Germinal center (tissue), 1 donor: Measurements from ENCODE around the gene CLIP4.
A peak's percentile ranks its signal among the peaks of the same experiment; 100 is the strongest.
"Not testable (repeated sequence)": the region's sequence is repeated elsewhere in the genome, so short reads cannot be mapped to it uniquely, and the experiment has no call there.

Experiments
- DNase-seq: peaks from one replicate; pipeline ENCODE4 v3.0.0; 2012; ENCODE audit warnings: mixed read lengths, low spot score

CLIP4 gene

DNA sequence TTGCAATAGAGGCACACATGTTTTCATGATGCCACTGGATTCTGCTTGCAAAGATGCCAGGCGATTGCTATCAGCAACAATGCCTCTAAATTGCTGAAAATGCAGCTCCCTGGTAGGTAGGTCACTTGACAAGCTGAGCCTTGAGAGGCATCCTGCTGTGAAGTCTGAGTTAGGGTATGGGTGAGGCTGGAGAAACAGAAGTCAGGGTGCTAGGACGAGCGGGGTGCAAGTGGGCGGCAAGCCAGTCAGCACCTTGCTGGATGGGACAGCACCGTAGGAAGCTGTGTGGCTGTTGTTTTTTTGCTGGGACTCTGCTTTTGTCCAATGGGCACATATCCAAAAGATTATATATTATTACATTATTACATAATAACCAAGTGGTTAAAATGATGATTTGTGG lies 10.5 kb upstream of the CLIP4 start:
- DNase-seq = no peak

DNA sequence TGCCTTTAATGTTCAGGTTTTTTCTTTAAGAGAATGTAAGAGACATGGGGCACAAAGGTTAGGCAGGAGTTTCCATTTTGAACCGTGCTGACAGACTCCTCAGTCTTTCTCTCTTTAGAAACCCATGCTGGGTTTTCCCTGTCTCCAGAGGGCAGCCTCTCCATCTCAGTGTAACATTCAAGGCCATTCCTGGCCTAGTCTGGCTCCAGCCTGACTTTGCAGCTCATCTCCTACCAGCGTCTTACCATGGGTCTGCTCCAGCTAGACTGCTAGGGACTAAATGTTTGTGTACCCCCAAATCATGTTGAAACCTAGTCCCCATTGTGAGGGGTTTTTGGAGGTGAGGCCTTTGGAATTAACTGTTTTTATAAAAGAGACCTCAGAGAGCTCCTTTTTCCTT lies 9.8 kb upstream of the CLIP4 start:
- no peak for DNase-seq

DNA sequence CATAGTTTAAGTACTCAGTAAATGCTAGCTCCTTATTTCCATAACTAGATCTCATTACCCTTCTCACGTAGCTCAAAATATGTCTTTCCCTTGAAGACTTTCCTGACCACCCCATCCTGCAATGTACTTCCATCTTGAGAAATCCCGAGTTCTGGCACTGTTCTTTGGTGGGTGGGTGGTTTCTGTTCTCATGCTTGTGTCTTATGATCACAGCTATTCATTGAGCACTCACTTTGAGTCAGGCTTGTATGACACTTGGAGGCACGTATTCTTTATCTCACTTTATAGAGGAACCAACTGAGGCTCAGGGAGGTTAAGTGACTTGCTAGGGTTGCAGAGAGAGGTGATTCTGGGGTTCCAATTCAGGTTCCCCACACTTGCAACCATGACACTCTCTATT lies 9.0 kb upstream of the CLIP4 start:
- no peak for DNase-seq

DNA sequence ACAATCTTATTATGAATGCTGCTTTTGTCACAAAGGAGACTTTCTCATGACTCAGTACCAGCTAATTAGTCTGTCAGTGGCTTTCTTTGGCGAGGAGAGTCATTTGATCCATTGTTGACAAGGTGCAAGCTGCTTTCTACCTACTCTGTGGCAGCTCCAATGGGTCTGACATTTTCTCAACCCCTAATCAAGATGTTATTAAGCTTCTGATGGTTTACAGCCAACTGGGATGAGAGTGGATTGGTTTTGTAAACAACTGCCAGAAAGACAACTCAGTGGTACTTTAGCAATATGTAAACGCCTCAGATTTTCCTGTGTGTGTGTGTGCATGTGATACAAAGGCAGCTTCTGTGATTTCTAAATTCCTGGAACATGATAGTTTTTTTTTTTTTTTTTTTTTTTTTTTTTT lies 8.2 kb upstream of the CLIP4 start:
- no peak for DNase-seq

DNA sequence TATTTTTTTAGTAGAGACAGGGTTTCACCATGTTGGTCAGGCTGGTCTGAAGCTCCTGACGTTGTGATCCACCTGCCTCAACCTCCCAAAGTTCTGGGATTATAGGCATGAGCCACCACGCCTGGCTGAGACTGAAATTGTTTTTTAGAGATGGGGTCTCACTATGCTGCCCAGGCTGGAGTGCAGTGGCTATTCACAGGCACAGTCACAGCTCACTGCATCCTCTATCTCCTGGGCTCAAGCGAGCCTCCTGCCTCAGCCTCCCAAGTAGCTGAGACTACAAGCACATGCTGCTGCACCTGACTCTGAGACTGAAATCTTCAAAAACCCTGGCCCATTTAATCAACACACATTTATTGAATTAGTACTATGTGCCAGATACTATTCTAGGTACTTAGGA lies 7.7 kb upstream of the CLIP4 start:
- DNase-seq = not testable (repeated sequence)

DNA sequence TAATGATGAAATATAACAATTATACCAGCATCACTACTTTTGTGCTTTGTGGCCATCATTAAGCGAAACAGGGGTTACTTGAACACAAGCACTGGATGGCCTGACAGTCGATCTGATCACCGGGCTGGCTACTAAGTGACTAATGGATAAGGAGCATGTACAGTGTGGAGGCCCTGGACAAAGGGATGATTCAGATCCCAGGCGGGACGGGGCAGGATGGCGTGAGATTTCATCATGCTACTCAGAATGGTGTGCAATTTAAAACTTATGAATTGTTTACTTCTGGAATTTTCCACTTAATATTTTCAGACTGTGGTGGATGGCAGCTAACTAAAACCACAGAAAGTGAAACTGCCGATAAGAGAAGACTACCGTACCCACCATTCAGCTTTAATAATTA lies 7.0 kb upstream of the CLIP4 start:
- DNase-seq = no peak

DNA sequence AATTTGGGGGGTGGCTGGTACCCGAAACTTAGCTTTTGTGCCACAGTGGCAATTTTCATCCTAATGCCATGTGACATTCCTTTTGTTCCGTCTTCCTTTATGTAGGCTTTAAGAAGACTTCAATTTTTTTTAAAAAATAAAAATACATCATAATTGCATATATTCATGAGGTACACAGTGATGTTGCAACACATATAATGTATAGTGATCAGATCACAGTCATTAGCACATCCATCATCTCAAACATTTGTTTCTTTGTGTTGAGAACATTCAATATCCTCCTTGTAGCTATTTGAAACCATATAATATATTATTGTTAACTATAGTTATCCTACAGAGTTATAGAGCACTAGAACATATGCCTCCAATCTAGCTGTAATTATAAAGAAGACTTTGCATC lies 6.0 kb upstream of the CLIP4 start:
- no peak for DNase-seq

DNA sequence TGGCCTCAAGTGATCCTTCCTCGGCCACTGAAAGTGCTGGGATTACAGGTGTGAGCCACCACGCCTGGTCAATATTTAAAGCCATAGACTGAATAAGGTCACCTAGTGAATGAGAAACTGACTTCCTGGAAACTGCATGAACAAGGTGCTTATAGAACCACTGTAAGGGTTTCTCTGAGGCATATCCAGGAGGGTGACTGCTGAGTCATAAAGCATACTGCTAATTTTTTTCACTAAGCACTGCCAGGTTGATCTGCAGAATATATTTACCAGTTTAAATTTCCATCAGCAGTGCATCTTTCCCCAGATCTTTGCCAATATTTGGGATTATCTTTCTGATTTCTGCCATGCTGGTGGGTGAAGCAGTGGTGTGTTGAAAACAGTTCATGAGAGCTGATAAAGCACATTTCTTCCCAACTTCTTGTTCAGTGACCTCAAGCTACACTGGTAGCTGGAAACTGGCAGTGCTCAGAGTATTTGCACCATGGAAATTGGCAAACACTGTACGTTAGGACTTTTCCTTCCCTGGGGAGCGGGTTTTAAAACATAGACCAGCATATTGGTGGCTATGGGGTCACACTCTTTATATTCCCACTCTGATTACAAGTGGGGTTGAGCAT lies 4.2 kb upstream of the CLIP4 start:
- DNase-seq = no peak

DNA sequence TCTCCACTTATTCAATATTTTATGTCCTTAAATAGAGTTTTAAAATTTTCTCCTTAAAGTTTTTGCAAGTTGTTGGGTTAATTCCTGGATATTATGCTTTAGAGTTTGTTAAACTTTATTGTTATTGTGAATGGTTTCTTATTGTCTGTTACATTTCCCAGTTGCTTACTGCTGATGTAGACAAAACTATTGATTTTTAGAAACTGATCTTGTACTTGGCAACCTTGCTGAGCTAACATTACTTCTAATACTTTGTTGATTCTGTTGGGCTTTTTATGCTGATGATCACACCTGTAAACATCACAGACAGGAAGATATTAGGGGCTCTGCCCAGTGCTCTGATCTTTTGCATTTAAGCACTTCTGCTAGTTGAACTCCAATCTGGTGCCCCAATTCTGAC lies 2.8 kb upstream of the CLIP4 start:
- DNase-seq = no peak

DNA sequence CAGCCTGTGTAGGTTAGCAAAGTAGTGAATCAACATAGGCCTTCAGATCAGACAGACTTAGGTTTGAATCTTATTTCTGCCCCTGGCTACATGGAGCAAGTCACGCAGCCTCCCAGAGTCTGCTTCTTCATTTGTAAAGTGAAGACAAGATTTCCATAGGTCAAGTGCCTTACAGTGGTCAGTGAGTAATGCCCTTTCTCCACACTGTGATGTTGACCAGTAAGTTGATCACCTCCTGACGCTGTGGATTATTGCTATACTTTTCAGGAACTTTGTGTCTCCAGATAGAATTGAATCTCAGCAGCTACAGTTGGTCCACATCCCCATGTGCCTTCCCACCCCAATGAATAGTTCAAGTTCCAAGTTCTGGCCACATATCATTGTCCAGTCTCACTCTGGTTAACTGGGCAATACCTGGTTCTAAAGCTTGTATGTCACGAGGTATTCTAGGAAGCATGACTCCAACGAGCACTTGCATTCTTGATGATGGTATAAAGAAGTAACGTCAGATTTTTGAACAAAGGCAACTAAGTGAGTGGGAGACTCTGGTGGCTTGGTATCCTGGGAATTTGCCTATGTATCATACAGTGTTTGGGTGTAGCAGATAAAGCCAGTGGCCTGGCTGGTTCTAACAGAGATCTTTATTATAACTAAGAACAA lies 2.1 kb upstream of the CLIP4 start:
- no peak for DNase-seq

DNA sequence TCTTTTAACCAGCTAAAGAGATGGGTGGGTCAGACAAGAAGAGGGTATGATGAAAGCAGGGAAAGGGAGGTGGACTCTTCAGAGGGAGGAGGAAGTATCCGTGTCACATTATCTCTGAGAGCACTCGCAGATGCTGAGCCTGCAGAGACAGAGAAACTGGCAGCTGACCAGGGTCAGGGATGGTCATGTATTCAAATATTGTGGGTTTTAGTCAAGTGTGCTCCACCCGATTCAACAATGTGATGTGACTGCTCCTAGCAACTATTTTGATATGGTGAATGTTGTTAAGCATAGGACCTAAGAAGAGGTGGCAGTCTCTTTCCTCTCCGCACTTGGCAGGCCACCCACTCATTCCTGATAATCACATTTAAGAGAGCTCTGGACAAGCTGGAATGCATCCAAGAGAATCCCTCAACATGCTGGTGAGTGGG lies 1.3 kb upstream of the CLIP4 start:
- no peak for DNase-seq

DNA sequence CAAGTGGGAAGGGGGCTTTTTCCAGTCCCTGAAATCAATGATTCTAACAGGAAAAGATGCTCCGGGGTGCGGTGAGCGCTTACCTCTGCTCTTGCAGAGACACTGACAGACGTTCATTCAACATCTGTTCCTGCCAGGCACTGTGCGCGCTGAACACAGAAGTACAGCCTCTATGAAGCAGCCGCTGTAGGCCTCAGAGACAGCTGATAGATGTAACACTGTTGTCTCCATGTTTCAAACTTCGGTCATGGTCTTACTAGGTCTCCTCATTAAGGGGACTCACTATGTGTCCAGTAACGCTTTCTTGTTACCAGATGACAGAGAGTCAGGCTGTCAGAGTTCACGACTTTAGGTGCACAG lies 649 bp upstream of the CLIP4 start:
- no peak for DNase-seq

DNA sequence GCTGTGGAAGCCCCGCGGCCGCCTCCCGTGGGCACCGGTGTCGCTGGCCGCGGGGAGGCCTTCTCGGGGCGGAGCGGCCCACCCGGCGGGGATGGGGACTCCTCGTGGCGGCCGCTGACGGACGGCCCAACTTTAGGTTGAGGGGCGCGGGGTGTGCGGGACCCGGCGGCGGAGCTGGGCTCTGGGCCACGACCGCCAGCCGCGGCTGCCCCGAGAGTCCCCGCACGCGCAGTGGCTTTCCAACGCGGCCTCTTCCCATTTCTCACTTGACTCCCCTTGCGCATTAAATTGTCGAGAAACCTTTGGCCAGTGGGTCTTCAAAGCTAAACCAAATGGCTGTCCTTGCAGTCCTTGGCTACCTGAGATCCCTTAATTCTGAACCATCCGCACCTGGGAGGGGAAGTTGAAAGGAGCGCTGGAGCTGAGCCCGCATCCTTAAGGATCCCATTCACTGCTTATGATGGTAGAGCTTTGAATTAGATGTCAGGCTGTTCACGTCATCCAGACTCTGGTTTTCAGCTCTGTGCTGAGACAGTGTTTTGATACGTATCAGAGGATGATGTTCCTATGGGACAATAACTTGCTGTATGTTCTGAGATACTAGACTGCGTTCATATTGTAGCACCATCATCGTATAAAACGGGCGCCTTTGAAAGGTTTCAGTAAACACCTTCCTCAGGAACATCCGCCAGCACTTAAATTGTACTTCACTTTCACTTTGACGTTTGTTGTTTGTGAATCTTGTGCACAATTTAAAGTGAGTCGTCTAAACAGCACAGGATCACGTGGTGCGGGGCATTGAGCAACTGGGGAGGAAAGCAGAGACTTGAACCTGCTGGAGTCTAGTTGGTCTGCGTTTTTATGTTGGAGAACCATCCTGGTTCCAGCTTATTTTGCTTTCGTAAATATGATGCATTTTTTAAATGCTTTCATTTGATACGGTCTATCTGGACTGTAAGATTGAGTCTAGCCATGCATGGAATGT lies 874 bp downstream of the CLIP4 start:
- DNase-seq = peak; percentile 54

DNA sequence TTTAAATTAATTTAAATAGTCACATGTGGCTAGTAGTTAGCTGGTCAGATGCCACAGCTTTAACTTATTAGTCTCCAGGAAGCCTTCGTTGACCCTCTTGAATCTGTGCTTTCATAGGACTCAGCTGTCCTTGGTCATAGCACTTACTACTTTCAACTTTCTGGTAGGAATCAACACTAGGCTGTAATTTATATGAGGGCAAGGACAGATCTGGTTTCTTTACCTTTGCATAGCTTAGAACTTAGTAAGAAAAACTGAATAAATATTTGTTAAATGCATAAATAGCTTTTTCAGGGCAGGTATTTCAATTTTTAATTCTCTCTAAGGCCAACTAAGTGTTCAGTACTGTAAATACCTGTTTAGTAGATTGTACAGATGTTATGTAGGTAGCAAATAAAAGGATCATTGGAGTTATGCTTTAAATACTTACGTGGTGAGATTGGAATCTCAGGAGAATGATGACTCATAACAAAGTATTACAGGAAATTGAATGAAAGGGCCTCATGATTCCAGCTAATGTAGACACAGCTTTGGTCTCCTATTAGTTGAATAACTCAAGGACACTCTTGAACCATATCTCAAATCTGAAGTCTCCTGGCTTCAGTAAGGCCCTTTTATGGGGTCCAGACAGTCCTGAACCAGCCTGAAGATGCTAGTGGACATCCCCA lies 2.6 kb downstream of the CLIP4 start:
- no peak for DNase-seq

DNA sequence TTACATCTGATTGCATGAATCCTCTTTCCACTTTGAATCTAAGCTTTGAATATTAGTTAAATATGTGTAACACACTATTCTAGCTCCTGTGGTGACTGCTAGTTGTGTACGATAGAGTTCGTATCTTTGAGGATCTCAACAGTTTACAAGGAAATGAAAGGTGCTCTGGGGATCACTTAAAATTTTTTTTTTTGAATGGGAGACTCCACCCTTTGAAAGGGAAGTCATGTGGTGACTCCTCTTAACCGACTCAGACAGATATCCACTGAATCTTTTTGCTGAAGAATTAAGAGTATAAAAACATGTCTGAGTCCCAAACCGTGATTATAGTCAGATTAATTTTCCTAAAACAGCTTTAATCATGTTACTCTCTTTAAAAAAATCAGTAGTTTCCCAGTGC lies 4.0 kb downstream of the CLIP4 start:
- DNase-seq = no peak

DNA sequence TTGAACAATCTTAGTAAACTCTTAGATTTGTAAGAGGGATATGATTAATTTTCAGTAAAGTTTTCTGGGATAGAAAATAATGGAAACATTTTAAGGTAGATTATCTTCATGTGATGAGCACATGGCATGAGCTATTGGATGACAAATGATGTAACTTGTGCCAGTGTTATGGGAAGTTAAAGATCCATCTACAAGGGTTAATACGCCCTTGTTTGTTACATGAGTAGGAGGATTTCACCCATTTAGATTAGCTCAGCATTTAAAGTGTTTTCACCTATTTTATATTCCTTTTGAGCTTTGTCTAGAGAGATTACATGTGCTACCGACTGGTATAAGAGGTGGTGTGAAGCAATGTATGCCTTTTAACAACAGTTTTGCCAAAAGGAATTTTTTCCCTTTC lies 5.6 kb downstream of the CLIP4 start:
- DNase-seq = no peak

DNA sequence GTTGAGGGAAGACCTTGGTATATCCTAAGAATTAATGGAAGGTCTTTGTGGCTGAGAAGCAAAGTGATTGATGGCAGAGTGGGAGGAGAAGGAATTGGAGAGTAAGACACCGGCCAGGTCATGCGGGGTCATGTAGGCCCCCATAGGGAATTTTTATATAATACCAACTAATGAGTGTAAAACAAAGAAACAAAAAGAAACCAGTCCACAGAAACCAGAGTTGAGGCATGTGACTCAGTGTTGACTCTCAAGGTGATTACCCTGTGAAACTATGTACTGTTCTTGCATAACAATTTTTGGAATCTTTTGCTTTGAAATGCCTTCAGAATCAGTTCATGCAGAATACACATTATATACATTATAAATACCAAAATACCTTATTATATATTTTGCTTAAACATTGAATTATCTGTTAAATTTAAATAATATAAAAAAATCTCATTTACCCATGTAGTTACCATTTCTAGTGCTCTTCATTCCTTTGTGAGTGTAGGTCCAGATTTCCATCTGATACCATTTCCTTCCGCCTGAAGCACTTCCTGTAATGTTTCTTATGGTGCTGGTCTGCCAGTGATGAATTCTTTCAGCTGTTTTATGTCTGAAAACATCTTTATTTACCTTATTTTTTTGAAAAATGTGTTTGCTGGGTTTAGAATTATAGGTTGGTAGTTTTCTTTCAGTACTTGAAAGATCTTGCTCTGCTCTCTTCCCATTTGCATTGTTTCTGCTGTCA lies 8.6 kb downstream of the CLIP4 start:
- no peak for DNase-seq

DNA sequence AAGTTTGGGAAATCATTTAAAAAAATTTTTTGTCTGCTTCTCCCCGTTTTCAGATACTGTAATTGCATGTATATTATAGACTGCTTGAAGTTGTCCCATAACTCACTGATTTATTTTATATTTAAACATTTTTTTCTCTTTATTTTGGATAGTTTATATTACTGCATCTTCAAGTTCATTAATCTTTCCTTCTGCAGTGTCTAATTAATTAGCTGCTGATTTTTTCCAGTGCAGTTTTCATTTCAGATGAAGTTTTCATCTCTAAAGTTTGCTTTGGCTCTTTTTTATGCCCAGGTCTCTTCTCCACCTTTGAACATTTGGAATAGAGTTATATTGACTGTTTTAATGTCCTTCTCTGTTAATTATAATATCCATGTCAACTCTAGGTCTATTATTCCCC lies 9.3 kb downstream of the CLIP4 start:
- no peak for DNase-seq

DNA sequence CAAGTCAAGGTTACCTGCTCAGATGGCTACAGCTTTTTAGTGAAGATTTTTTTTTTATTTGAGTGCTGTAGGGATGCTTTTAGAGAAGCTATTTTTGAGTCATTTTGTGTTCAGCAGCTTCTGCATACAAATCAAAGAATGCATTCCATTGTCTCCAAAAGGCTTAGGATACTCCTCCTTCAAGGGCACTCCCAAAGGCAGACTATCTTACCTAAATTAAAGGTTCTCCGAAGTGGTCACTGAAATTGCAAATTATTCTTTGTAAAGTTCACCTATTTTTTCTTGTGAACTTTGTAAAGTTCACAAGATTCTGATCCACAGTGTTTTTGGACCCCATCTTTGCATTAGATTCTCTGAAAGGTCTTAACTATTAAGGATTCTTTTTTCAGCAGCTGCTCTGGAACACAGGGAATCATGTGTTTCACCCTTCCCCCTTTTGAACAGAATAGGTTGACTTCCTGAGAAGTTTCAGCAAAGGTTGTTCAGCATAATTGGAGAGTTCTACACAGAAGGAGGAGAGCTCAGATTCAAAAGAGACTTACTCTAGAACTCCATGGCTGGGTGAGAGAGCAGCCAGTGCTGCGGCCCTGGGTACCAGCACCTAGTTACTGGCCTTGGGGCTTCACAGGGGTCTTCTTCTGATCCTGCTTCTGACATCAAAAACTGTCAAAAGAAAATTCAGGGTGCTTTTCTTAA lies 14.5 kb downstream of the CLIP4 start:
- DNase-seq = no peak

DNA sequence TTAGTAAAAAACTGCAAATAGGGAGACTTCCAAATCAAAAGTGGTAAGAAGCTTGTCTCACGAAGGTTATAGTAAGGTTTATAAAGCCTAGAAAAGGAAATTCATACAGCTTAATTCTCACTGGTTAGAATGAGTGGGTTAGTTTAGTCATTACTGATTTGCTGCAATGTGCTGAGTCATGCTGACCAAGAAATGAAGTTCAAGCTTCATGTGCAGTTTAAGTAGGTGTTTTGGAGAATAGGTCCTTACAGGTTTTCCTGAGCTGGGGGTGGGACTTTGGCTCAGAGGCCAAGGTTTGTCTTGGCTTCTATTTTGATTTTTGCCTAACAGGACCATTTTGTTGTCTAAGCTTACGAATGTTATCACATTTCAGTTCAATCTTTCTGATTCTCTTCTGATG lies 15.1 kb downstream of the CLIP4 start:
- DNase-seq = no peak

DNA sequence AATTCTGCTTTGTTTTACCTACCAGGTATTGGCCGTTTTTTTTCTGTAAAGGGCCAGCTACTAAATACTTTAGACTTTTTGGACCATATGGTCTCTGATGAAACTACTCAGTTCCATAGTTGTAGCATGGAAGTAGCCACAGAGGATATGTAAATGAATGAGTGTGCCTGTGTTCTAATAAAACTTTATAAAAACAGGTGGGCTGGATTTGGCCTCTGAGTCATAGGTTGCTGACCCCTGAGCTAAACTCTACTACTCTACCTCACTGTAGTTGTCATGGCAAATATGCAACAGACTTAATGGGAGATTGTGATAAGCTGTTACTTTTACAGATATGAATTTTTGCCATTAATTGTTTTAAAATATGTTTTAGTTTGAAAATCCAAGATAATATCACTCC lies 19.7 kb downstream of the CLIP4 start:
- DNase-seq = no peak
